Measurements from ENCODE around the gene KIF12. TPM values are rescaled to one million over a fixed set of nuclear protein-coding genes. Genes with fewer than 3 reads are reported as not detected.

The KIF12 gene
- total and polyA plus RNA-seq, 2 donors (not counting 1 experiment from before 2014, with no cell fraction given) = not detected

GRCh38 chr9:114059047-114059803 lies 39.9 kb downstream of the KIF12 start:
- CTCF ChIA-PET = no interaction called here
- Histone ChIP-seq H3K4me1 (ENCODE audit: control insufficient read depth in 2 of 2, insufficient read depth in 2 of 2, low read length in 2 of 2) (no peaks in the 10 kb centered on the region), H3K27ac (ENCODE audit: low read length in 2 of 2) (no peak overlapping the region), H3K4me2 (replicated peaks; ENCODE audit: low read depth, low read length, poor library complexity, severe bottlenecking) (no peak overlapping the region), H2AFZ (ENCODE audit: insufficient read depth, low read depth, low read length, poor library complexity, severe bottlenecking) (no peak overlapping the region), H3K9ac (ENCODE audit: low read length) (no peak overlapping the region), H3K36me3 (replicated peaks in 1 of 2; ENCODE audit: control extremely low read depth in 1 of 2, control insufficient read depth in 1 of 2, extremely low read depth in 1 of 2, insufficient read depth in 2 of 2, low read length in 1 of 2) (no peaks in the 10 kb centered on the region), H3K4me3 (ENCODE audit: control extremely low read depth in 1 of 5, extremely low read depth in 1 of 5, insufficient read depth in 1 of 5, low read depth in 2 of 5, low read length in 4 of 5) (no peak overlapping the region), H3K79me2 (ENCODE audit: control insufficient read depth, insufficient read depth, low read length) (no peaks in the 10 kb centered on the region), H4K20me1 (ENCODE audit: control insufficient read depth, insufficient read depth, low read length, poor library complexity, severe bottlenecking) (no peaks in the 10 kb centered on the region), H3K27me3 (replicated peaks in 1 of 4; ENCODE audit: control extremely low read depth in 1 of 4, control insufficient read depth in 3 of 4, insufficient read depth in 4 of 4, low read length in 3 of 4) (peaks cover 0 to 3% (median 0%) of the 10 kb centered on the region in 4 experiments), H3K9me3 (ENCODE audit: control extremely low read depth in 1 of 3, control insufficient read depth in 2 of 3, insufficient read depth in 1 of 3, low read length in 2 of 3) (no peaks in the 10 kb centered on the region)
- Mint-ChIP-seq H3K27me3 (peaks cover 22% of the 10 kb centered on the region), H3K9me3 (ENCODE audit: insufficient read depth) (no peaks in the 10 kb centered on the region), H3K4me3 (no peak overlapping the region), H3K4me1 (peaks cover 5% of the 10 kb centered on the region), H3K27ac (no peak overlapping the region)
- ATAC-seq (ENCODE audit: low read depth) (no peak), DNase-seq (no peak)
- no peak for TF ChIP-seq CTCF (IDR thresholded peaks at IDR 0.05)
- 71% methylated on average over 4 of the region's 8 CpGs for WGBS (ENCODE audit: insufficient coverage)
- intact Hi-C loops (cut with micrococcal nuclease) = no loop called here
- POLR2A ChIA-PET = no interaction called here

GRCh38 chr9:114058688-114059046 lies 40.4 kb downstream of the KIF12 start:
- Histone ChIP-seq H3K4me2 (replicated peaks; ENCODE audit: low read depth, low read length, poor library complexity, severe bottlenecking) (no peak overlapping the region), H4K20me1 (ENCODE audit: control insufficient read depth, insufficient read depth, low read length, poor library complexity, severe bottlenecking) (no peaks in the 10 kb centered on the region), H3K27ac (ENCODE audit: low read length in 2 of 2) (no peak overlapping the region), H3K79me2 (ENCODE audit: control insufficient read depth, insufficient read depth, low read length) (no peaks in the 10 kb centered on the region), H3K4me1 (ENCODE audit: control insufficient read depth in 2 of 2, insufficient read depth in 2 of 2, low read length in 2 of 2) (no peaks in the 10 kb centered on the region), H3K4me3 (ENCODE audit: control extremely low read depth in 1 of 5, extremely low read depth in 1 of 5, insufficient read depth in 1 of 5, low read depth in 2 of 5, low read length in 4 of 5) (no peak overlapping the region), H3K9me3 (ENCODE audit: control extremely low read depth in 1 of 3, control insufficient read depth in 2 of 3, insufficient read depth in 1 of 3, low read length in 2 of 3) (no peaks in the 10 kb centered on the region), H2AFZ (ENCODE audit: insufficient read depth, low read depth, low read length, poor library complexity, severe bottlenecking) (no peak overlapping the region), H3K36me3 (replicated peaks in 1 of 2; ENCODE audit: control extremely low read depth in 1 of 2, control insufficient read depth in 1 of 2, extremely low read depth in 1 of 2, insufficient read depth in 2 of 2, low read length in 1 of 2) (no peaks in the 10 kb centered on the region), H3K9ac (ENCODE audit: low read length) (no peak overlapping the region), H3K27me3 (replicated peaks in 1 of 4; ENCODE audit: control extremely low read depth in 1 of 4, control insufficient read depth in 3 of 4, insufficient read depth in 4 of 4, low read length in 3 of 4) (peaks cover 0 to 3% (median 0%) of the 10 kb centered on the region in 4 experiments)
- POLR2A ChIA-PET = no interaction called here
- no peak overlapping the region for H3K27ac Mint-ChIP-seq
- ATAC-seq (ENCODE audit: low read depth) (no peak), DNase-seq (no peak)
- no peak overlapping the region for H3K4me3 Mint-ChIP-seq
- H3K9me3 Mint-ChIP-seq (ENCODE audit: insufficient read depth) = no peaks in the 10 kb centered on the region
- CTCF ChIA-PET = interaction anchor here (1.2 kb wide), 1 partner anchor 24 kb away, joined by 3 read pairs; no protein-coding TSS in a partner anchor
- no peak for TF ChIP-seq CTCF (IDR thresholded peaks at IDR 0.05)
- 50% methylated on average over 1 of the region's 4 CpGs for WGBS (ENCODE audit: insufficient coverage)
- H3K27me3 Mint-ChIP-seq = peaks cover 20% of the 10 kb centered on the region
- intact Hi-C loops (cut with micrococcal nuclease) = no loop called here
- peaks cover 5% of the 10 kb centered on the region for H3K4me1 Mint-ChIP-seq
